HG02623 (cell line): ENCODE measurements around the gene CLCN1.
"Not testable (repeated sequence)": the region's sequence is repeated elsewhere in the genome, so short reads cannot be mapped to it uniquely, and the experiment has no call there.

ENCODE experiments used
- ATAC-seq: cut with Tn5 transposase; IDR thresholded peaks from one replicate; pipeline ENCODE4 v1.9.1; 2021; ENCODE audit warnings: moderate library complexity; ENCODE audit not compliant: unreplicated experiment

Gene CLCN1

GRCh38 chr7:143383642-143383957 is 67.7 kb downstream of the CLCN1 start:
- ATAC-seq: no peak

- no peak for ATAC-seq
These were observed 68.2 kb downstream of the CLCN1 start for GRCh38 chr7:143384148-143384547.

GRCh38 chr7:143384661-143385631 is 69.0 kb downstream of the CLCN1 start:
- ATAC-seq: no peak

- no peak for ATAC-seq
These were observed 70.2 kb downstream of the CLCN1 start for GRCh38 chr7:143385891-143386781.

GRCh38 chr7:143387156-143387975 is 71.5 kb downstream of the CLCN1 start:
- no peak for ATAC-seq

- no peak for ATAC-seq
These were observed 72.1 kb downstream of the CLCN1 start for GRCh38 chr7:143388051-143388450.

- no peak for ATAC-seq
These were observed 72.7 kb downstream of the CLCN1 start for GRCh38 chr7:143388491-143389101.

- no peak for ATAC-seq
These were observed 73.6 kb downstream of the CLCN1 start for GRCh38 chr7:143389316-143390103.

GRCh38 chr7:143390104-143390772 is 74.3 kb downstream of the CLCN1 start:
- no peak for ATAC-seq

GRCh38 chr7:143390773-143391317 is 74.9 kb downstream of the CLCN1 start:
- ATAC-seq: no peak

GRCh38 chr7:143391462-143392404 is 75.8 kb downstream of the CLCN1 start:
- no peak for ATAC-seq

GRCh38 chr7:143392427-143392826 is 76.5 kb downstream of the CLCN1 start:
- not testable (repeated sequence) for ATAC-seq

- ATAC-seq: no peak
These were observed 77.0 kb downstream of the CLCN1 start for GRCh38 chr7:143392875-143393266.

GRCh38 chr7:143393267-143394041 is 77.5 kb downstream of the CLCN1 start:
- ATAC-seq: no peak

GRCh38 chr7:143394068-143394467 is 78.2 kb downstream of the CLCN1 start:
- no peak for ATAC-seq

GRCh38 chr7:143394777-143395176 is 78.9 kb downstream of the CLCN1 start:
- ATAC-seq: no peak
